ENCODE measurements around the gene KCNA5.

GRCh38 chr12:5059358-5059757, 15.7 kb downstream of the KCNA5 start:
- TF ChIP-seq ATF6 (CRISPR knock-in tag; IDR thresholded peaks at IDR 0.05), result no peak
- no peak for TF ChIP-seq SMC3 (conservative IDR thresholded peaks at IDR 0.05; ENCODE audit: insufficient read depth, low read depth, low read length)
- TF ChIP-seq CTCF (IDR thresholded peaks at IDR 0.05 in 2 of 3, conservative IDR thresholded peaks at IDR 0.05 in 1 of 3; ENCODE audit: insufficient read depth in 2 of 3, low read depth in 1 of 3, low read length in 3 of 3), result no peak
- TF ChIP-seq ATF2 (CRISPR knock-in tag; IDR thresholded peaks at IDR 0.05), result no peak
- TF ChIP-seq TFAP4 (CRISPR knock-in tag; IDR thresholded peaks at IDR 0.05; ENCODE audit: borderline replicate concordance), result no peak
- TF ChIP-seq NFIC (IDR thresholded peaks at IDR 0.05), result no peak
- no peak for TF ChIP-seq REST (IDR thresholded peaks at IDR 0.05; ENCODE audit: borderline replicate concordance)
- TF ChIP-seq REST (CRISPR knock-in tag; IDR thresholded peaks at IDR 0.05; ENCODE audit: low read depth), result no peak
- no peak for TF ChIP-seq E2F5 (CRISPR knock-in tag; IDR thresholded peaks at IDR 0.05)
- TF ChIP-seq USF2 (CRISPR knock-in tag; IDR thresholded peaks at IDR 0.05), result no peak
- no peak for TF ChIP-seq AFF4 (CRISPR knock-in tag; IDR thresholded peaks at IDR 0.05)
- TF ChIP-seq BMI1 (IDR thresholded peaks at IDR 0.05; ENCODE audit: low read length), result no peak
